HEK293 (cell line): ENCODE measurements around the gene BTN2A1.

Source experiments
- CTCF ChIA-PET: fragments of 350-600 bp; formaldehyde crosslinking; extraction: SDS; loops from one replicate; lab custom pipeline; 2021; ENCODE audit warnings: antibody characterized with exemption; lab: Yijun Ruan, JAX
- POLR2A ChIA-PET: fragments of 300-600 bp; formaldehyde crosslinking; extraction: SDS; loops from one replicate; lab custom pipeline; 2020; ENCODE audit warnings: antibody characterized with exemption, inconsistent platforms; lab: Yijun Ruan, JAX
- H3K27ac ChIP-seq: fragments of 200-500 bp; sonication (Bioruptor generic); 2 replicates; pipeline ENCODE4 v1.5.1; 2014; ENCODE audit warnings: low read depth, low read length, control low read depth, inconsistent platforms; ENCODE audit errors: extremely low read depth
- H3K36me3 ChIP-seq, 2 experiments: fragments of 200-500 bp in 1 of 2; sonication (Bioruptor generic) in 1 of 2; 1 replicate in 1 of 2; 2 replicates in 1 of 2; pipeline ENCODE4 v1.5.1; 2014 to 2017; ENCODE audit warnings: inconsistent platforms in 2 of 2, low read length in 2 of 2; ENCODE audit not compliant: control insufficient read depth in 2 of 2, insufficient read depth in 1 of 2
- H3K4me1 ChIP-seq: fragments of 200-500 bp; sonication (Bioruptor generic); 2 replicates; pipeline ENCODE4 v1.5.1; 2014; ENCODE audit warnings: mild to moderate bottlenecking, low read length, inconsistent platforms; ENCODE audit not compliant: control insufficient read depth, insufficient read depth
- H3K4me3 ChIP-seq: 2 replicates; pipeline ENCODE4 v1.5.1; 2011; ENCODE audit warnings: low read depth, mild to moderate bottlenecking, control low read depth, low read length, moderate library complexity
- H3K9me3 ChIP-seq: fragments of 200-500 bp; sonication (Bioruptor generic); 2 replicates; pipeline ENCODE4 v1.5.1; 2014; ENCODE audit warnings: low read depth, low read length, inconsistent platforms; ENCODE audit not compliant: control insufficient read depth, insufficient read depth
- CTCF ChIP-seq: fragments of 450-650 bp; formaldehyde crosslinking; IDR thresholded peaks from 2 replicates; pipeline ENCODE4 v1.5.1; 2016; ENCODE audit warnings: missing biosample characterization, missing genetic modification characterization
- GLI4 ChIP-seq: fragments of 450-650 bp; formaldehyde crosslinking; IDR thresholded peaks from 2 replicates; pipeline ENCODE4 v1.5.1; 2016; ENCODE audit warnings: missing biosample characterization, missing genetic modification characterization
- SALL2 ChIP-seq: fragments of 450-650 bp; formaldehyde crosslinking; IDR thresholded peaks from 2 replicates; pipeline ENCODE4 v1.5.0; 2017; ENCODE audit warnings: missing biosample characterization, mild to moderate bottlenecking, missing genetic modification characterization, borderline replicate concordance
- SETDB1 ChIP-seq: IDR thresholded peaks from one replicate; pipeline ENCODE4 v1.6.1; 2017; ENCODE audit warnings: mild to moderate bottlenecking, low read length, moderate library complexity, mixed read lengths; ENCODE audit not compliant: insufficient read length
- SP2 ChIP-seq: fragments of 450-650 bp; formaldehyde crosslinking; IDR thresholded peaks from 2 replicates; pipeline ENCODE4 v1.5.1; 2016; ENCODE audit warnings: missing biosample characterization, missing genetic modification characterization
- TCF7L2 ChIP-seq: IDR thresholded peaks from 2 replicates; pipeline ENCODE4 v1.6.1; 2011; ENCODE audit warnings: low read depth, mild to moderate bottlenecking, inconsistent platforms, low read length, moderate library complexity, borderline replicate concordance
- TSHZ1 ChIP-seq: fragments of 450-650 bp; formaldehyde crosslinking; IDR thresholded peaks from 2 replicates; pipeline ENCODE4 v1.5.1; 2016; ENCODE audit warnings: missing biosample characterization, missing genetic modification characterization, borderline replicate concordance
- ZNF140 ChIP-seq: fragments of 450-650 bp; formaldehyde crosslinking; IDR thresholded peaks from 2 replicates; pipeline ENCODE4 v1.5.1; 2016; ENCODE audit warnings: missing biosample characterization, missing genetic modification characterization
- ZNF169 ChIP-seq: fragments of 450-650 bp; formaldehyde crosslinking; IDR thresholded peaks from 2 replicates; pipeline ENCODE4 v1.5.1; 2016; ENCODE audit warnings: missing biosample characterization, missing genetic modification characterization
- ZNF324 ChIP-seq: fragments of 450-650 bp; formaldehyde crosslinking; IDR thresholded peaks from 2 replicates; pipeline ENCODE4 v1.5.1; 2016; ENCODE audit warnings: missing biosample characterization, missing genetic modification characterization
- ZNF350 ChIP-seq: fragments of 450-650 bp; formaldehyde crosslinking; IDR thresholded peaks from 2 replicates; pipeline ENCODE4 v1.5.0; 2017; ENCODE audit warnings: missing biosample characterization, mild to moderate bottlenecking, missing genetic modification characterization
- ZNF354C ChIP-seq: fragments of 450-650 bp; formaldehyde crosslinking; IDR thresholded peaks from 2 replicates; pipeline ENCODE4 v1.5.1; 2016; ENCODE audit warnings: missing biosample characterization, missing genetic modification characterization, low read depth, borderline replicate concordance
- ZNF48 ChIP-seq: fragments of 450-650 bp; formaldehyde crosslinking; IDR thresholded peaks from 2 replicates; pipeline ENCODE4 v1.5.1; 2016; ENCODE audit warnings: missing biosample characterization, missing genetic modification characterization
- ZNF521 ChIP-seq: fragments of 450-650 bp; formaldehyde crosslinking; IDR thresholded peaks from 2 replicates; pipeline ENCODE4 v1.5.1; 2017; ENCODE audit warnings: missing biosample characterization, mild to moderate bottlenecking, missing genetic modification characterization
- ZNF529 ChIP-seq: fragments of 450-650 bp; formaldehyde crosslinking; IDR thresholded peaks from 2 replicates; pipeline ENCODE4 v1.5.1; 2017; ENCODE audit warnings: missing genetic modification characterization, missing biosample characterization; ENCODE audit not compliant: insufficient replicate concordance
- ZNF544 ChIP-seq: fragments of 450-650 bp; formaldehyde crosslinking; IDR thresholded peaks from 2 replicates; pipeline ENCODE4 v1.5.0; 2017; ENCODE audit warnings: missing biosample characterization, missing genetic modification characterization
- ZNF549 ChIP-seq: fragments of 450-650 bp; IDR thresholded peaks from 2 replicates; pipeline ENCODE4 v1.5.1; 2018; ENCODE audit warnings: missing biosample characterization, missing genetic modification characterization, mild to moderate bottlenecking, inconsistent platforms, moderate library complexity
- ZNF558 ChIP-seq: fragments of 450-650 bp; formaldehyde crosslinking; IDR thresholded peaks from 2 replicates; pipeline ENCODE4 v1.5.1; 2016; ENCODE audit warnings: missing biosample characterization, missing genetic modification characterization
- ZNF560 ChIP-seq: fragments of 450-650 bp; formaldehyde crosslinking; IDR thresholded peaks from 2 replicates; pipeline ENCODE4 v1.5.1; 2017; ENCODE audit warnings: missing biosample characterization, missing genetic modification characterization, borderline replicate concordance
- ZNF596 ChIP-seq: fragments of 450-650 bp; IDR thresholded peaks from 2 replicates; pipeline ENCODE4 v1.5.0; 2018; ENCODE audit warnings: missing biosample characterization, mild to moderate bottlenecking, missing genetic modification characterization, moderate library complexity
- ZNF654 ChIP-seq: fragments of 450-650 bp; formaldehyde crosslinking; IDR thresholded peaks from 2 replicates; pipeline ENCODE4 v1.5.1; 2016; ENCODE audit warnings: low read depth, missing biosample characterization, missing genetic modification characterization
- ZSCAN18 ChIP-seq: fragments of 450-650 bp; formaldehyde crosslinking; IDR thresholded peaks from 2 replicates; pipeline ENCODE4 v1.5.1; 2016; ENCODE audit warnings: missing biosample characterization, missing genetic modification characterization
- ZXDB ChIP-seq: fragments of 450-650 bp; formaldehyde crosslinking; IDR thresholded peaks from 2 replicates; pipeline ENCODE4 v1.5.1; 2016; ENCODE audit warnings: missing biosample characterization, missing genetic modification characterization

The BTN2A1 gene

GRCh38 chr6:26493258-26493657, 35.5 kb downstream of the BTN2A1 start:
- TF ChIP-seq ZNF521 (tag by site-specific recombination), result no peak
- peak; percentile 38 for TF ChIP-seq ZNF654 (tag by site-specific recombination)
- TF ChIP-seq ZXDB (tag by site-specific recombination), result no peak
- no peak for TF ChIP-seq ZNF560 (tag by site-specific recombination)
- TF ChIP-seq CTCF (tag by site-specific recombination), result 0 out of 2 replicates have a peak, but pooled peaks have one; percentile 22
- TF ChIP-seq ZNF549 (tag by site-specific recombination), result no peak
- no peak for TF ChIP-seq ZNF169 (tag by site-specific recombination)
- TF ChIP-seq, all 188 proteins: peak for 2
- H3K4me3 ChIP-seq, result no peak overlapping the region
- H3K27ac ChIP-seq, result no peak overlapping the region
- no peaks in the 10 kb centered on the region for H3K36me3 ChIP-seq
- H3K9me3 ChIP-seq, result no peaks in the 10 kb centered on the region
- no peaks in the 10 kb centered on the region for H3K4me1 ChIP-seq
- ChIA-PET POLR2A (no interaction called here), CTCF (interaction anchor here (0.6 to 0.7 kb wide), 2 partner anchors 60 to 152 kb away, joined by 3 to 4 read pairs; no protein-coding TSS in a partner anchor)

- no peaks in the 10 kb centered on the region for H3K36me3 ChIP-seq
- no peaks in the 10 kb centered on the region for H3K4me1 ChIP-seq
- no peak overlapping the region for H3K27ac ChIP-seq
- ChIA-PET CTCF (interaction anchor here (0.6 to 0.7 kb wide), 3 partner anchors 9 to 61 kb away, joined by 3 read pairs; no protein-coding TSS in a partner anchor), POLR2A (no interaction called here)
- H3K9me3 ChIP-seq, result no peaks in the 10 kb centered on the region
- TF ChIP-seq ZNF140 (no peak), ZNF558 (tag by site-specific recombination) (no peak)
- H3K4me3 ChIP-seq, result no peak overlapping the region
These were observed 36.4 kb downstream of the BTN2A1 start for GRCh38 chr6:26494117-26494516.

- CTCF ChIA-PET, result interaction anchor here (1.2 kb wide), 1 partner anchor 47 kb away, joined by 4 read pairs; no protein-coding TSS in a partner anchor
- no peaks in the 10 kb centered on the region for H3K36me3 ChIP-seq
- no peaks in the 10 kb centered on the region for H3K9me3 ChIP-seq
- POLR2A ChIA-PET, result no interaction called here
- H3K27ac ChIP-seq, result no peak overlapping the region
- no peak overlapping the region for H3K4me3 ChIP-seq
- no peak for TF ChIP-seq ZNF544 (tag by site-specific recombination)
- no peak for TF ChIP-seq SETDB1
- TF ChIP-seq GLI4, result no peak
- no peak for TF ChIP-seq ZNF529
- no peaks in the 10 kb centered on the region for H3K4me1 ChIP-seq
These were observed 37.5 kb downstream of the BTN2A1 start for GRCh38 chr6:26495281-26495680.

- ChIA-PET POLR2A (no interaction called here), CTCF (interaction anchor here (0.6 to 1.1 kb wide), 2 partner anchors 15 to 164 kb away, joined by 3 to 4 read pairs; no protein-coding TSS in a partner anchor)
- no peaks in the 10 kb centered on the region for H3K9me3 ChIP-seq
- no peaks in the 10 kb centered on the region for H3K4me1 ChIP-seq
- no peaks in the 10 kb centered on the region for H3K36me3 ChIP-seq
- no peak overlapping the region for H3K27ac ChIP-seq
- H3K4me3 ChIP-seq, result no peak overlapping the region
- no peak for TF ChIP-seq GLI4
- TF ChIP-seq ZNF596 (tag by site-specific recombination), result no peak
- no peak for TF ChIP-seq ZNF324
- no peak for TF ChIP-seq ZNF48
- no peak for TF ChIP-seq ZNF549 (tag by site-specific recombination)
- no peak for TF ChIP-seq ZSCAN18
- no peak for TF ChIP-seq SALL2 (tag by site-specific recombination)
- TF ChIP-seq SP2 (tag by site-specific recombination), result no peak
- TF ChIP-seq TCF7L2, result no peak
- TF ChIP-seq ZNF350 (tag by site-specific recombination), result no peak
- no peak for TF ChIP-seq ZNF354C
- no peak for TF ChIP-seq TSHZ1 (tag by site-specific recombination)
These were observed 39.9 kb downstream of the BTN2A1 start for GRCh38 chr6:26497610-26498009.
